A673 (cell line): Measurements from ENCODE around the gene UCP3. TPM values are rescaled to one million over a fixed set of nuclear protein-coding genes. Genes with fewer than 3 reads are reported as not detected.

Experiments
- BruUV-seq: library from RNA; stranded (reverse); fragments of 400-500 nt; replicated peaks from 2 replicates; lab custom pipeline; 2021; lab: Mats Ljungman, UMichigan
- CTCF ChIA-PET: fragments of 300-600 bp; sonication (Branson Sonifier 250); formaldehyde crosslinking; loops from one replicate; lab custom pipeline; 2022; ENCODE audit warnings: antibody characterized with exemption; lab: Charles Lee
- POLR2A ChIA-PET: fragments of 300-600 bp; sonication (Branson Sonifier 250); formaldehyde crosslinking; loops from one replicate; lab custom pipeline; 2022; ENCODE audit warnings: antibody characterized with exemption; ENCODE audit not compliant: low non-redundant PET; lab: Charles Lee
- DNase-seq: peaks from one replicate; pipeline ENCODE4 v3.0.0-alpha.2; 2015; ENCODE audit warnings: low spot score
- H3K27ac ChIP-seq: fragments of 200-600 bp; sonication (generic); 2 replicates; pipeline ENCODE4 v1.5.1; 2016; ENCODE audit warnings: mixed run types, low read depth, mild to moderate bottlenecking, mixed read lengths, antibody characterized with exemption, low read length; ENCODE audit not compliant: poor library complexity, severe bottlenecking
- H3K27me3 ChIP-seq: fragments of 200-600 bp; sonication (generic); replicated peaks from 2 replicates; pipeline ENCODE4 v1.6.1; 2017; ENCODE audit warnings: mixed run types, low read depth, mild to moderate bottlenecking, mixed read lengths, antibody characterized with exemption, low read length; ENCODE audit not compliant: insufficient read depth, poor library complexity
- H3K36me3 ChIP-seq: fragments of 200-600 bp; sonication (generic); 2 replicates; pipeline ENCODE4 v1.6.1; 2016; ENCODE audit warnings: mixed run types, mild to moderate bottlenecking, mixed read lengths, antibody characterized with exemption, low read length; ENCODE audit not compliant: insufficient read depth, poor library complexity, severe bottlenecking
- H3K4me1 ChIP-seq: fragments of 200-600 bp; sonication (generic); 2 replicates; pipeline ENCODE4 v1.6.1; 2017; ENCODE audit warnings: mixed run types, mild to moderate bottlenecking, mixed read lengths, antibody characterized with exemption, low read length; ENCODE audit not compliant: insufficient read depth, poor library complexity, severe bottlenecking
- H3K4me3 ChIP-seq: fragments of 200-600 bp; sonication (generic); 2 replicates; pipeline ENCODE4 v1.5.1; 2016; ENCODE audit warnings: low read depth, mixed run types, mild to moderate bottlenecking, mixed read lengths, low read length; ENCODE audit not compliant: poor library complexity, severe bottlenecking
- H3K9me3 ChIP-seq: fragments of 200-600 bp; sonication (generic); 2 replicates; pipeline ENCODE4 v1.6.1; 2016; ENCODE audit warnings: mixed run types, low read depth, mild to moderate bottlenecking, mixed read lengths, antibody characterized with exemption, low read length; ENCODE audit not compliant: poor library complexity, severe bottlenecking
- CTCF ChIP-seq: fragments of 300-800, 200-600 bp; sonication (generic); conservative IDR thresholded peaks from 2 replicates; pipeline ENCODE4 v1.5.1; 2017; ENCODE audit warnings: low read depth, mild to moderate bottlenecking, antibody characterized with exemption, low read length, moderate library complexity, mixed read lengths
- EZH2 ChIP-seq: fragments of 200-600 bp; sonication (generic); IDR thresholded peaks from 2 replicates; pipeline ENCODE4 v1.6.1; 2017; ENCODE audit warnings: borderline replicate concordance, low read depth, mild to moderate bottlenecking, mixed read lengths, antibody characterized with exemption, low read length; ENCODE audit not compliant: poor library complexity, severe bottlenecking
- intact Hi-C: fragments of 100-400 bp; cut with micrococcal nuclease; formaldehyde crosslinking; loops from one replicate; pipeline ENCODE4 v1.10.0; 2022; ENCODE audit not compliant: unreplicated experiment
- total RNA-seq: library from RNA; stranded (reverse); gene quantifications from 2 replicates; pipeline ENCODE4 v1.2.3, GENCODE V29; 2021

The UCP3 gene
- total RNA-seq, 1 experiment from 2014 or later: 3.6 TPM

- no peak overlapping the region for H3K4me3 ChIP-seq
- no peaks in the 10 kb centered on the region for H3K9me3 ChIP-seq
- DNase-seq: no peak
- H3K27me3 ChIP-seq: no peaks in the 10 kb centered on the region
- no peak for TF ChIP-seq EZH2
- TF ChIP-seq CTCF: no peak
- intact Hi-C loops: loop anchor here (5.0 to 10.0 kb wide), 3 partner anchors 285 to 490 kb away; no protein-coding TSS in a partner anchor
- POLR2A ChIA-PET: no interaction called here
- H3K4me1 ChIP-seq: peaks cover 8% of the 10 kb centered on the region
- no peak overlapping the region for H3K27ac ChIP-seq
- BruUV-seq: no TSS peak
- no peaks in the 10 kb centered on the region for H3K36me3 ChIP-seq
- CTCF ChIA-PET: no interaction called here
These were observed 46.7 kb downstream of the UCP3 start for GRCh38 chr11:73962101-73962705.

GRCh38 chr11:73961321-73961720 is 47.6 kb downstream of the UCP3 start:
- no peak for TF ChIP-seq CTCF
- CTCF ChIA-PET: no interaction called here
- Histone ChIP-seq H3K4me1 (peaks cover 8% of the 10 kb centered on the region), H3K9me3 (no peaks in the 10 kb centered on the region), H3K27ac (no peak overlapping the region), H3K36me3 (no peaks in the 10 kb centered on the region), H3K4me3 (no peak overlapping the region), H3K27me3 (no peaks in the 10 kb centered on the region)
- BruUV-seq: no TSS peak
- POLR2A ChIA-PET: no interaction called here
- intact Hi-C loops: loop anchor here (5.0 to 10.0 kb wide), 3 partner anchors 286 to 491 kb away; no protein-coding TSS in a partner anchor
- no peak for DNase-seq

- BruUV-seq: no TSS peak
- ChIA-PET CTCF (no interaction called here), POLR2A (no interaction called here)
- no peak for DNase-seq
- intact Hi-C loops: no loop called here
- Histone ChIP-seq H3K4me1 (no peaks in the 10 kb centered on the region), H3K27ac (no peak overlapping the region), H3K27me3 (no peaks in the 10 kb centered on the region), H3K9me3 (no peaks in the 10 kb centered on the region), H3K36me3 (no peaks in the 10 kb centered on the region), H3K4me3 (no peak overlapping the region)
- TF ChIP-seq CTCF (no peak), EZH2 (no peak)
These were observed 50.3 kb downstream of the UCP3 start for GRCh38 chr11:73958521-73959141.
